Amniotic stem cell (primary cell): Measurements from ENCODE around the gene NKG7.

ENCODE experiments used
- DNase-seq: peaks from one replicate; lab custom pipeline; 2025; lab: John Stamatoyannopoulos, UW

Gene NKG7

DNA sequence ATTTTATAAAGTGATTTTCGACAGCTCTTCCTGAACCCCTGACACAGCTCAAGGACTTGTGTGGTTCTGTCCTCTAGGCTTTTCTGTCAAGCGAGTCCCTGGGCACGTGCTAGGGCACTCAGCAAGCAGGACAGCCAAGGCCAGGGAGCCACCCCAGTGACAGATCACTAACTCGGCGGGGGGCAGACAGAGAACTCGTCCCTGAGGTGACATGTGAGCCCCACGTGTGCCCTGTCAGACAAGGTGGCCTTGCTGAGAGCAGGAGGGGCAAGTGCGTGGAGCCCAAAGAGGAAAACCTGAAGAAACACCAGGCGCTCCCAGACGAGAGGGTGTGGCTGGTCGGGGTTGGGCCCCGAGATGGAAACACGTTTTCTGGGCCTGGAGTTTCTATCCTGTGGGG is 11.2 kb downstream of the NKG7 start:
- DNase-seq = no peak

DNA sequence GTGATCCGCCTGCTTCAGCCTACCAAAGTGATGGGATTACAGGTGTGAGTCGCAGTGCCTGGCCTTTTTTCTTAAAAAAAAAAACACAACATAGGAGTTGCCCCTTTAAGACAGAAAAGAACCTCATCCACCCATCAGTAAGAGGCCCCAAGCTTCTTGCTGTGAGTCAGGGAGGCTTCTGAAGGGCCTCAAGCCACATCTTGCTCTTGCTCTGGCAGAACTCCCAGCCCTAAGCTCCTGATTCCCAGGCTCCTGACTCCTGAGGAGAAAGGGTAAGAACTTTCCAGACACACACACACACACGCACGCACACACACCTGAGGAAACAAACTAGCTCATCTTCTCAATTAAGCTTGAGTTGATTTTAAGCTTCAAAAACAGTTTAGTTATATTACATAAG is 13.2 kb downstream of the NKG7 start:
- peak; percentile 20 for DNase-seq

DNA sequence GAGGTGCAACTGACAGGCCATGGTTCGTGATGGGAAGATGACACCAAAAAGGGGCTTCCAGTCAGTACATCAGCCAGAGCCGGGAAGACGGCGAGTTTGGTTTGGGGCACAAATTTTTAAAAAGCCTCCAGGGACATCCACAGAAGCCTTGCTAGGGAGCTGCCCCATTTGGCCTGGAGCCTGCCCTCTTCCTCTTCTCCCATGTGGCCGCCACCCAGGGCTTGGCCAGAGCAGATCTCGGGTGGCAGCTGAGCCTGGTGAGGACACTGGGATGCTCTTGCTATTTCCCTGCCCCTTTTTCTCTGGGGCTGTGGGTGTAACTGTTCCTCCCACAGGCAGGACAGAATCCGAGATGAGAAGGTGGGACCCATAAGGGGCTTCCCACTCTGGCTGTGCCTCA is 14.5 kb downstream of the NKG7 start:
- no peak for DNase-seq

DNA sequence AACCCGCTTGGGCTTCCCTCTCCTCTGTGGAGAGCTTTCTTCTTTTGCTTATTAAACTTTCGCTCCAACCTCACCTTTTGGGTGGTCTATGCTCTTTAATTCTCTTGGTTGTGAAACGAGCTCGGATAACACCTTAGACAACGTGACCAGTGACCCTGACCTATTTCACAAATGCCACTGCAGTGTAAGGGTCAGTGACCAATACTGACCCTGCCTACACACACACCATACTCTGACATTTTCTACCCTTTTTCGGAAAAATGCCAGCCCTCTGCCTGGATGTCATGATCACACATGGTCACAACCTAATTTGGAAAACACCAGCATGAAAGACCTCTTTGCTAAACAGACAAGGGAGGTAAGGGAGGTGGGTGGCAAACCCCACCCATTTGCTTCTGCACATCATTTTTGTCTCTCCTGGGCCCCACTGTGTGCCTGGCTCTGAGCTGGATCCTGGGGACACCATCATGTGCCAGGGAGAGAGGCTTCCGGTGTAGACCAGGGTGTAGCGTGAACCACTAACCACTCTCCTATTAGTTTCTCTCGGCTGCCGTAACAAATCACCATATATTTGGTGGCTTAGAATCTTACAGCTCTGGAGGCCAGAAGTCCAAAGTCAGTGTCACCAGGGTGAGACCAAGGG is 16.2 kb downstream of the NKG7 start:
- no peak for DNase-seq

DNA sequence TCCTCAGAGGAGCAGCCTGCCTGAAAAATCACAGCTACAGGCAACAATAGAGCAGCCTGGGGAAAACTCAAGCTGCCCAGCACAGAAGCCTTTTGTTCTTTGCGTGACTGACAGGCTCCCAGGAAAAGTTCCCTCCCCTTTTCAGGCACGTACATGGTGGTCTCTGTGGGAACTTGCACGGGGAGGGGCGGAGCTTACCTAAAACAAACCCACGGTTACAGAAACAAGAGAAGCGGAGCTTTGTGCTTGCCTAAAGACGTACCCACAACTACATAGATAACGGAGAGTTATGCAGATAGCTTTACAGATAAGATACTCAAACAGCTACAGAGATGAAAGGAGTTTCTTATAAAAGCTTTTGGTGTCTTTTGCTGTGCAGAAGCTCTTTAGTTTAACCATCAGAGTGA is 17.7 kb downstream of the NKG7 start:
- DNase-seq = no peak

DNA sequence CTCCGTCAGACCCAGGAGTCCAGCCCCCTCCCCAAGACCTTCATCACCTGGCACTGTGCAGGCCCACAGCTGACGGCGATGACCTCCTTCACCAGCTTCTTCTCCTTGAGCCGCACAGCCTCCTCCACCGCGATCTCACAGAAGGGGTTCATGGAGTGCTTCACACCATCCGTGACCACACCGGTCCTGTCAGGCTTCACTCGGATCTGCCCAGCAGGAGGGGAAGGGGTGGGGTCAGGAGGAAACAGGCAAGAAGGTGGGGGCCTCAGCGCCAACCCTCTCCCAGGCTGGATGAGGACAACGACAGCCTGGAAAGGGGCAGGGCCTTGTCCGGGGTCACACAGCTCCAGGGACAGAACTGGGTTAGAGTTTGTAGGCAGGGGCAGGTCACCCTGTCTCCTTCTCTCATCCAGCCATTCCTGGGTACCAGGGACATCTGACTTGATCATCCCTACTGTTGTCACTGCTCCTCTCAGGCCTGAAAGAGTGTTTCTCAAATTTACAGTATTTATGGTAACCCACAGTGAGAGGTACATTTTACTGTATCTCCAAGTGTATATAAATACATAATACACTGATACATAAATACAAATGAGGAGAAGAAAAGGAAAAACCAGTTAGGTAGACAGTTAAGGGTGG is 18.2 kb downstream of the NKG7 start:
- DNase-seq = no peak

DNA sequence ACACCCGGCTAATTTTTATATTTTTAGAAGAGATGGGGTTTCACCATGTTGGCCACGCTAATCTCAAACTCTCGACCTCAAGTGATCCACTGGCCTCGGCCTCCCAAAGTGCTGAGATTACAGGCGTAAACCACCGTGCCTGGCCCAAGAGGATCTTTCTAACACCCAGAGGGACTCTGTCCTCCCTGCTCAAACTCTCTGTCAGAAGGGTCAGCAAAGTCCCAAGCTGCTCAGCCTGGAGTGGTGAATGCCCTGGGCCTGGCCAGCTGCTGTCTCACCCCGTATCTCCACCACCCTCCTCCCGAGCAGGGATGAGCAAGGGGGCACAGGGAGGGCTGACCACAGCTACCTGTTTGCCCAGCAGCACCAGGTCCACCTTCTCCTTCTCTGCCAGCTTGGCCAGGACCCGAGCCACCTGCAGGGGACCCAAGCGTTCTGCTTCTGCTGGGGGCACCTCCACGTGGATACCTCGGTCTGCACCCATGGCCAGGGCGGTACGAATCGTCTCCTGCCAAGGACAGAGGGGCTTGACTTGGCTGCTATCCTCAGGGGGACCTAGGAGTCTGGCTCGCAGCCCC is 19.6 kb downstream of the NKG7 start:
- no peak for DNase-seq

DNA sequence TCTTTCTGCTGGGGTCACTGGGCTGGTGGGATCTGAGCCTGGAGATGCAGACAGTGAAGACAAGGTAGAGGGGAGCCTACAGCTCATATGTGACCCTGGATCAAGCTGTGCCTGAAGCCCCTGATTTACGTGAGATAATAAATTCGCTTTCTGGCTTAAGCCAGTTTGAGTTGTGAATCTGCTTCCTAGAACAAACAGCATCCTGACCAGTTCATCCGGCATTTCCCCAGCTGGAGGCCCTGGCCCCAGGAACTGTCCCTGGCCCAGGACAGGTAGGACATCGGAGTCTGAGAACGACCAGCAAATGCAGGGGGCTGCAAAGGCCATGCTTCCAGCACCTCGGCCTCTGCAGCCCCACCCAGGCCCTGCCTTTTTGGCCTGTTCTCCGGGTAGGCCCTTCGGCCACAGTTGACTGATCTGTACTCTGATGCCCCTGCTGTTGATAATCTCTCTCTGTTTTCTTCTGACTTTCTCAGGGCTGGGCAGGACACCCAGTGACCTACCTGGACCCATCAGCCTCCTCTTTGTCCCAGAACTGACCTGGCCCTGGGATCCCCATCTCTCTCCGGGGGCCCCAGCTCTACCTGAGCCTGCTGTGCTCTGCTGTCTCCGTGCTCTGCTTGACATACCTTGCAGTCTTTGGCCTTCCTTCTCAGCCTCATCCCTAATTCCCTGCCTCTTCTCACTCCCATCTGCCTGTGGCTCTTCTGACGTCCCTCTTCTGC is 21.0 kb downstream of the NKG7 start:
- no peak for DNase-seq

DNA sequence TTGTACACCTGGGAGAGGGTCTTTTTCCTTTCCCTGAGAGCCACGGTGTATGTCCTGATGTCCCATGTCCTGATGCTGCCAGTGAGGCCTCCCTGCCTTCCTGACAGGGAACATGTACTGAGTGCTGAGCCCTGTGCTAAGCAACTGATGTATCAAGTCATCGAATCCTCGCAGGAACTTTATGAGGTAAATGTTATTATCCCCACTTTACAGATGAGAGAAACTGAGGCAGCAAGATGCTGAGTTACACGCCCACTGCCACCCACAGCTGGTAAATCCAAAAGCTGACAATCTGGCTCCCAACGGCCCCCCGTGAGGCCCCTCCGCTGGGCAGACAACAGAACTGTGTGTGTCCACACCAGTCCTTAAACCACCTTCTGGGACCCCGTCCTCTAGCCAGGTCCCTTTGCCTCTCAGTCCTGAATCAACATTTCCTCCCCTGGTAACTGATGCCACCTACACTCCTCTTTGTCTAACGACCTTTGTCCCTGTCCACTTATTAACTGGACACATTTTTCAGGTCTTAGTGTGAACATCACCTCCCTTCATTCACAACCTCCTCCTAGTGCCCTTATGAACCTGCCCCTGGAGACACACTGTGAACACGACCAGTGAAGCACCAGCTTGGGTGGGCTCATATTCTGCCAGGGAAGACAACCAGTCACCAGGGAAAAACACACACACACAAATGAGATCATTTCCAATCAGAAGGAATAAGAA is 25.1 kb downstream of the NKG7 start:
- DNase-seq = no peak

DNA sequence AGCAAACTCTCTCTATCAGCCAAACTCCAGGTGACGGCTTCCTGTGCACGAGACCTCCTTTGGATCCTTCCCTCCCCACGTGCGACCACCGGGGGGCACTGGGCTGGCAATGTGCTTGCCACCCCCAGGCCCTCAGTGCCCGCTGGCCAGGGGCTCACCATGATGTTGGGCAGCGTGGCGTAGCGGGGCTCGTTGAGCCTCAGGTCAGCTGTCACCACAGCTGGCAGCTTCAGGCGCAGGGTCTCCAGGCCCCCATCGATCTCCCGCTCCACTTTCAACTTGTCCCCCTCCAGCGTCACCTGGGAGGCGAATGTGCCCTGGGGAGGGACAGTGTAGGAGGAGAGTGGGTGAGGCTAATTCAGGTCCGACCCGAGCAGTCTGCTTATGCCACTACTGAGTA is 25.7 kb downstream of the NKG7 start:
- no peak for DNase-seq

DNA sequence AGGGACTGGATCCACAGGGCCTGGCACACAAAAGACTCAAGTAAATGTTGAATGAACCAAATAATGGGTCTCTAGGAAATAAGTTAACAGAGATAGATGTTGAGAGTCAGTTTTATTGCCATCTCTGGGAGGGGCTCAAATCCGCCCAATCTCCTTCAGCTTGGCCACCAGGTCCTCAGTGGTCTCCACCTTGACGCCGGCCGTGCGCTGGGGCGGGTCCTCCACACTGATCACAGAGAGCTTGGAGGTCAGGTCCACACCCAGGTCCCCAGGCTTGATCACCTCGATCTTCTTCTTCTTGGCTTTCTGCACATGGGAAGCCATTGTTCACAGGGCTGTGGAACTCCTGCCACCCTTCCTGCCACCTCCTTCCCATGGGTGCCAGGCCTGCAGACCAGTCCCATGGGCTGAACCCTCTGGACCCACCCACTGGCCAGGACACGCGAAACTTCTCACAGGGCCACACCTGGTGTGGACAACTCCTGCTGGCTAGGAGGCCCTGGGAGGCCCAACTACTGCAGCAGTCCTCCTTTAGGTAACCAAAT is 27.3 kb downstream of the NKG7 start:
- no peak for DNase-seq

DNA sequence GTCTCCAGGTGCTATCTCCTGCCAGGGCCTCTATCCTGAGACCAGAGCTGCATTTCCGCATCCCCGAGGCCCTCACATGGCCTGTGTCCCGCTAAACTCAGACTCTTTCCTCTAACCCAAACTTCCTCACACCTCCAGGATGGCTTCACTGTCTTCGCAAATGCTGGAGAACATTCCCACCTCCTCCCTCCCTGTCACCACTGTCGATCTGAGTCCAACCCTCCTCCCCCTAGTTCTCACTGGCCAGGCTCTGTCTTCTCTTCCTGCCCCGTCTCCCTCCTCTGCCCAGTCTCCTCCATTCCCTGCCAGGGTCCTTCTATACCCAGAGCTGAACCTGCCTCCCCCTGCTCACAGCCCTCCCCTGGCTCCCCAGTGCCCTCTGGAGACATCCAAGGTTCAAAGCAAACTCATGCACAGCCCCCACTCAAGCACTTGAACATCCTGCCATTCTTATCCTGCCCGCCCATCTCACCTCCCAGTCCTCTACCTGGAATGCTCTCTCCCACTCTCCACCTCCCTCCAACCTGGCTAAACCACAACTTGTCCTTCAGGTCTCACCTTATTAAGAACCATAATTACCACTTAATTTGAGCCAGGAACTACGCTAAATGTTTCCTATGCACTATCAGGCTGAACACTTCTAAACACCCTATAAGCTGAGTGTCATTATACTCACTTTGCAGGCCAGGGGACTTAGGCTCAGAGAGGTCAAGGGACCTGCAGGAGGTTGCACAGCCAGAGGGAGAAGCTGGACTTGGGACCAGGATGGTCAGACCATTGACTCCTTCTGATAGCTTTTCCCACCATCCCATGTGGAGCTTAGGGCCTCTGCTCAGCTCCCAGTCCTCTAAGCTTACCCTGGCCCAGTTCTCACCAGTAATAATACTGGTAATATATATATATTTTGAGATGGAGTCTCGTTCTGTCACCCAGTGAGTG is 29.6 kb downstream of the NKG7 start:
- DNase-seq = no peak

DNA sequence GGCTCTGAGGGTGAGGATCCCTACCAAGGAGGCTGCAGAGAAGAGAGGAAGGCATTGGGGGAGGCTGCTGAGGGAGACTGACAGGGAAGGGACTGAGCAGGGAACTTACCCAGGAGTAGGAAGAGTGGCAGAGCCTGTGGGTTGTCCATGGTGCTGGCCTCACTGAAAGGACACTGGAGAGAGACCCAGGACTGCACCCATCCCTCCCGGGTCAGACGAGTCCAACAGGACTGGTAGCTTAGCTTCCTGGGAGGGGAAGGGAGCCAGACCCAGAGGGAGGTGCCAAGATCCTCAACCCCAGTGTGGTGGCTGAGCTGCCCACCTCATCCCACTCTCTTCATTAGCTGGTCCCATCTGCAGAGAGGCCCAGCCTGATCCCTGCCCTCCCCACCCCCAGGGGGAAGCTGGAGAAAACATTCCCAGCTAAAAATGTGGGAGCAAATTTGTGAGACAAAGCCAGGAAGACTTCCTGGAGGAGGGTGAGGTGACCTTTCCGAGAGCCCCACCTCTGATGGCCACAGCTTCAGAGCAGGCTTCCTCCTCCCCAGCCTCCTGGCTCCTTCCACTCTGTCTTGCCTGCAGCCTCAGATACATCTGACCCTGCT is 30.4 kb downstream of the NKG7 start, which contains the start of gene VSIG10L:
VSIG10L (minus strand) TSS at position 164 of the 605 bp plus-strand sequence; CDS start at position 149, 15 bp downstream.
- no peak for DNase-seq

DNA sequence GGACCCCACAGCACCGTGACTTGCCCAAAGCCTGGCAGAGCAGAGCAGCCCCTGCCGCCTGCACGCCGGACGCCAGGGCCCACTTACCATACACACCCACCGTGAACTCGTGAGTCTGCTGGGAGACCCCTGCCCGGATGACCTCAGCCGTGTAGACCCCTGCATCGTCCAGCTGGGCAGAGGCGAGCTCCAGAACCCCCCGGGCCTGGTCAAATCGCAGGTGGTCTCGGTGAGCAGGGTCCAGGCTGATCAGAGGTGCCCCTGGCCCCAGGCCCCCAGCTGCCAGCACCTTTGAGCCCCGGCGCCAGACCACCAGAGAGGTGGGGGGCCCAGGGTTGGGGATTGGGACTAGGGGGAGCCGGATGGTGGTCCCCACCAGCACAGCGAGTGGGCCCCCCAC is 31.4 kb downstream of the NKG7 start:
- no peak for DNase-seq

DNA sequence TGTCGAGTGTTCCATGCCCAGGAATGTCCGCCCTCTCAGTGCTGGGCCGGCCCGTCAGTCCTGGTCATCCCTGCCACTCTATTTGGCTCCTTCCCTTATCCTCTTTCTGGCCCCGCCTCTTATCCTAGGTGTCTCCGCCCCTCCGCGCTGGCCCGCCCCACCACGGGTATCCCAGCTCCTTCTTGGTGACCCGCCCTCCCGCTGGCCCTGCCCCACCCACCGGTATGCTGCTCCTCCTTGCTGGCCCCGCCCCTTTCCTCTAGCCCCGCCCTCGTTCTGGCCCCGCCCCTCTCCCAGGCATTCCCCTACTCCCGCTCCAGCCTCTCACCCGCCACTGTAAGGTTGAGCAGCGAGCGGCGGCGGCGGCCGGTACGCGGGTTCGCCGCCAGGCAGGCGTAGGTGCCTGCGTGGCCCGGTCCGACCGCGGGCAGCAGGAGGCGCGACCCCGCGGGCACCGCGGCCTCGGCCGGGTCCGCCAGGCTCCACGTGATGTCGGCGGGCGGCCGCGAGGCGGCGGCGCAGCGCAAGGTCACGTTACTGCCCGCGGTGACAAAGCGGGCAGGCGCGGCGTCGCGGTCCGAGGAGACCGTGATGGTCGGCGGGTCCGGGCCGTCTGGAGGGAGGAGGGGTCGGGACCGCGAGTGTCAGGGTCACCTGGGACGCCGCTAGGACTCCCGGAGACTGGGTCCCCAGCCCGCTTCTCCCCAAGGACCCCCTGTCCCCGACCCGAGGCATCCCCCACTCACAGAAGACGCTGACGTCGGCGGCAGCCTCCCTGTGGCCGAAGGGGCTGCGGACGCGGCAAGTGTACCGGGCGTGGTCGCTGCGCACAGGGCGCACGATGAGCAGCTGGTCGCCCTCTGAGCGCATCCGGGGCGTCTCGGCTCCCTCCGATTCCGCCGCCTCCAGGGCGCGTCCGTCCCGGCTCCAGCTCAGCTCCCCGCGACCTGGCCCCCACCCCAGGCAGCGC is 32.5 kb downstream of the NKG7 start:
- DNase-seq = peak; percentile 95

DNA sequence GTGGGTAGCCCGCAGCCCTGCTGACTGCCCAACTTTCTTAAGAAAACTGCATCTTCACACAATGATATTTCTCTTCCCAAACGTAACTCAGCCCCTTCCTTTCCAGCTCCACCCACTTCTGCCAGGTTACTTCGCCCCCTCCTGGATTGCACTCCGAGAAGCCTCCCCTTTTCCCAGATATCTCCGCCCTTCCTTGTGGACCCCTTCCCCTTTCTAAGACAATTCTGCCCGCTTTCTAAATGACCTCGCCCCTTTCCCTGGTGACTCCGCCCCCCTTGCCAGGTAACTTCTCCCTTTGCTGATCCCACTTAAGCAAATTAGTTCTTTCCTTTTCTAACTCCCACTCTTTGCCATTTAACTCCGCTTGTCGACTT is 33.2 kb downstream of the NKG7 start:
- DNase-seq = no peak

DNA sequence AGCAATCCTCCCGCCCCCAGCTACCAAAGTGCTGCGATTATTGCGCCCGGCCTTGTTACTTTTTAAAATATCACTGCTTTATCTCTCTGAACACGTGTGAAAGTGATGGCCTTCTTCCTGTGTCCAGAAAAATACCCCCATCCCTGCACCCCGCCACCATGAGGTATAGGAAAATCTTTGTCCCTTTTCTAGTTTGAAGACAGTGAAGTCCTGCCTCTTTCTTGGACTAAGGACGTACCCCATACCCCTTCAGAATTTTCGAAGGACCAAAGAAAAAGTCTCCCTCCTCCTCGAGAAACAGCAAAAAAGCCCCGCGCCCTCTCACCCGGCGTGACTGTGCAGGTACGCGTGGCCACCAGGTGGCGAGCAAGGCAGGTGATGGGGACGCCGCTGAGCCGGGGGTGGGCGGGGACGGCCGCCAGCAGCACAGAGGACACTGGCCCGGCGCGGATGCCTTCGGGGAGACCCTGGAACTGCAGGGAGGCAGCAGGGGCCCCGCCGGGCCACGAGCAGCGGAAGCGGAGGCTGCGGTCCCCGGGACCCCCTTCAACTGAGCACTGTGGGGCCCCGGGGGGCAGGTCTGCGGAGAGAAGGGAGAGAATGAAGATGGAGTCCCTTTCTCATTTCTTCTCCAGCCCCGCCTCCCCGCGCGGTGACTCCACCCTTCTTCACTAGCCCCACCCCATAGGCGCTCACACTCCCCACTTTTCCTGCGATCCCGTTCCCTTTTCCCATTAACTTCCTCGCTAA is 33.7 kb downstream of the NKG7 start:
- DNase-seq = peak; percentile 51

DNA sequence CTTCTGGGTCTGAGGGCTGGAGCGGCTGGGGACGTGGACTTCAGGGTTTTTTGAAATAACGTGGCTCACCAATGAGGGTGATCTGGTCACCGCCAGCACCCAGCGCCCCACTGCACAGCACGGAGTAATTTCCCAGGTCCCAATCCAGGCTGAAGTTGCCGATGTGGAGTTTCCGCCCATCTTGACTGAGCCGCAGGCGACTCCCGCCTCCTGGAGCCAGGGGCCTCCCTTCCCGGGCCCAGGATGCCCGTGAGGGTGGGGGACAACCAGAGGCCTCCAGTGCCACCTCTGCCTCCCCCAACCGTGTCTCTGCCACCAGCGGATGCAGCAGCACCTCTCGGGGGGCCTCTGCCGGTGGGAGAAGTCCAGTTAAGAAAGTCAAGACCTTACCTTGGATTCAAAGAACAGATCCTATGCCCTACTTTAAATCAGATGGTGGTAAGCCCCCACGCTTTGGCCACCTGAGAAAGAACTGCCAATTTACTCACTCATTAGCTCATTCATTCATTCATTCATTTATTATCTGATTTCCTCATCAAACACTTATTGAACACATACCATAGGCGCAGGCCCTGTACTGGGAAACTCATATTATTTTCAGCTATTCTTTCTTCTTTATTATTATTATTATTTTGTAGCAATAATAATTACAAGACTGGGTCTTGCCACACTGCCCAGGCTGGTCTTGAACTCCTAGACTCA is 34.4 kb downstream of the NKG7 start:
- no peak for DNase-seq
